Activated T-cell treated with anti-CD3 and anti-CD28 coated beads, Interleukin-2, amount 50 U/mL, for 72 hours (primary cell): ENCODE data around the gene WDR1. TPM values are rescaled to one million over a fixed set of nuclear protein-coding genes. Genes with fewer than 3 reads are reported as not detected.

Source experiments
- ATAC-seq, 2 donors: fragments of 150-1000 bp; cut with Tn5 transposase; replicated peaks in 1 of 2; 2 replicates each; pipeline ENCODE4 v1.10.0; 2021; ENCODE audit warnings: moderate library complexity in 2 of 2, mild to moderate bottlenecking in 1 of 2
- DNase-seq, 2 donors: peaks; one replicate each; pipeline ENCODE4 v3.0.0; 2021 to 2022; ENCODE audit warnings: mixed read lengths in 1 of 2
- H3K27ac Mint-ChIP-seq: one replicate; pipeline ENCODE4 v1.8.0; 2022; ENCODE audit warnings: mild to moderate bottlenecking, moderate library complexity, mixed read lengths
- H3K27me3 Mint-ChIP-seq: one replicate; pipeline ENCODE4 v1.8.0; 2022; ENCODE audit warnings: low read depth, mixed read lengths
- H3K36me3 Mint-ChIP-seq, 2 donors: one replicate each; pipeline ENCODE4 v1.8.0; 2022; ENCODE audit warnings: mixed read lengths in 2 of 2, mild to moderate bottlenecking in 1 of 2; ENCODE audit not compliant: insufficient read depth in 2 of 2
- H3K4me1 Mint-ChIP-seq: one replicate; pipeline ENCODE4 v1.8.0; 2022; ENCODE audit warnings: low read depth, mixed read lengths
- H3K4me3 Mint-ChIP-seq, 2 donors: one replicate each; pipeline ENCODE4 v1.8.0; 2022; ENCODE audit warnings: mild to moderate bottlenecking in 2 of 2, mixed read lengths in 2 of 2, moderate library complexity in 2 of 2
- H3K9me3 Mint-ChIP-seq, 2 donors: one replicate each; pipeline ENCODE4 v1.8.0; 2022; ENCODE audit warnings: mixed read lengths in 2 of 2
- total RNA-seq, 2 donors: library from RNA; stranded (reverse); gene quantifications; one replicate each; pipeline ENCODE4 v1.2.3, GENCODE V29; 2022

The WDR1 gene
- total RNA-seq, 2 donors from 2014 or later: 304 to 326 TPM

GRCh38 chr4:10107111-10108091 is 9.2 kb downstream of the WDR1 start:
- Mint-ChIP-seq H3K4me1 (peaks cover 100% of the 10 kb centered on the region), H3K27me3 (no peaks in the 10 kb centered on the region), H3K36me3 (peaks cover 19 to 30% of the 10 kb centered on the region in 2 donors), H3K4me3 (peak overlapping the region; percentile 81 to 84), H3K9me3 (no peaks in the 10 kb centered on the region), H3K27ac (peak overlapping the region; percentile 79)
- DNase-seq (no peak), ATAC-seq (no peak)

GRCh38 chr4:10106421-10107039 is 10.1 kb downstream of the WDR1 start:
- no peaks in the 10 kb centered on the region for H3K27me3 Mint-ChIP-seq
- ATAC-seq (peak; percentile 93 to 95), DNase-seq (peak; percentile 83 to 89)
- peaks cover 19 to 37% of the 10 kb centered on the region in 2 donors for H3K36me3 Mint-ChIP-seq
- H3K4me1 Mint-ChIP-seq: peaks cover 100% of the 10 kb centered on the region
- H3K4me3 Mint-ChIP-seq: peak overlapping the region; percentile 84 to 89
- no peaks in the 10 kb centered on the region for H3K9me3 Mint-ChIP-seq
- peak overlapping the region; percentile 95 for H3K27ac Mint-ChIP-seq

DNA sequence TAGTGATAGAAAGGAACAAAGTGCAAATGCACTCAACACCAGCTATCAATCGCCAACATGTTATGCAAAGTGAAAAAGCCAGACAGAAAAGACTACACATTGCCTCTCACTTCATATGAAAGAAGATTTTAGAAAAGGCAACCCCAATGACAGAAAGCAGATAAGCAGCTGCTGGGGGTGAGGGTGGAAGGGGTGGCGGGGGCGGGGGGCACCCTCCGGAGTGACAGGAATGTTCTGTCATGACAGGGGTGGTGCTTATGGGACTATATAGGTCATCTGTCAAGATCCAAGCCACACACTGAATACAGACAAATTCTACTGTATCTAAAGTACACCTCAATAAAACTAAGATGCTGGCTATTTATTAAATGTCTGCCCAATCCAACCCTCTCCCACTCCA is 10.7 kb downstream of the WDR1 start:
- Mint-ChIP-seq H3K4me1 (peaks cover 100% of the 10 kb centered on the region), H3K36me3 (peaks cover 16 to 34% of the 10 kb centered on the region in 2 donors), H3K27me3 (no peaks in the 10 kb centered on the region), H3K27ac (peak overlapping the region; percentile 95), H3K4me3 (peak overlapping the region; percentile 84 to 89), H3K9me3 (no peaks in the 10 kb centered on the region)
- ATAC-seq: no peak
- DNase-seq: no peak

GRCh38 chr4:10105421-10105820 is 11.2 kb downstream of the WDR1 start:
- no peak for ATAC-seq
- H3K4me1 Mint-ChIP-seq: peaks cover 100% of the 10 kb centered on the region

DNA sequence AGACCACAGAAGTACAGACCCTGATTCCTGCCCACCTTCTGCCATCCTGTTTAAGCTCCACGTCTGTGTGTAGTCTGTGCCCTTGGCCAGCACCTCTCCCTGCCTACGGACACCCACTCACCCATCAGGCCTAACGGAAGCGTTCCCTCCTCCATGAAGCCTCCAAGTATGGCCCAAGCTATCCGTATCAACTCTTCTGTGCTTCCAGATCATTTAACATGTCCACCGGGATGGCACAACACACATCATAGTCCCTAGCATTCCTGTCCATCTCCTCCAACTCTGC is 11.7 kb downstream of the WDR1 start:
- H3K36me3 Mint-ChIP-seq: peaks cover 16 to 33% of the 10 kb centered on the region in 2 donors
- H3K9me3 Mint-ChIP-seq: no peaks in the 10 kb centered on the region
- DNase-seq (no peak), ATAC-seq (no peak)
- H3K27me3 Mint-ChIP-seq: no peaks in the 10 kb centered on the region
- H3K4me1 Mint-ChIP-seq: peaks cover 100% of the 10 kb centered on the region
- peak overlapping the region; percentile 65 to 89 for H3K4me3 Mint-ChIP-seq
- H3K27ac Mint-ChIP-seq: peak overlapping the region; percentile 93

More at GRCh38 chr4:10105421-10105820, 11.2 kb downstream of the WDR1 start:
- no peak for DNase-seq
- Mint-ChIP-seq H3K27ac (peak overlapping the region; percentile 93), H3K9me3 (no peaks in the 10 kb centered on the region), H3K4me3 (peak overlapping the region; percentile 65 to 89), H3K36me3 (peaks cover 16 to 33% of the 10 kb centered on the region in 2 donors), H3K27me3 (no peaks in the 10 kb centered on the region)

DNA sequence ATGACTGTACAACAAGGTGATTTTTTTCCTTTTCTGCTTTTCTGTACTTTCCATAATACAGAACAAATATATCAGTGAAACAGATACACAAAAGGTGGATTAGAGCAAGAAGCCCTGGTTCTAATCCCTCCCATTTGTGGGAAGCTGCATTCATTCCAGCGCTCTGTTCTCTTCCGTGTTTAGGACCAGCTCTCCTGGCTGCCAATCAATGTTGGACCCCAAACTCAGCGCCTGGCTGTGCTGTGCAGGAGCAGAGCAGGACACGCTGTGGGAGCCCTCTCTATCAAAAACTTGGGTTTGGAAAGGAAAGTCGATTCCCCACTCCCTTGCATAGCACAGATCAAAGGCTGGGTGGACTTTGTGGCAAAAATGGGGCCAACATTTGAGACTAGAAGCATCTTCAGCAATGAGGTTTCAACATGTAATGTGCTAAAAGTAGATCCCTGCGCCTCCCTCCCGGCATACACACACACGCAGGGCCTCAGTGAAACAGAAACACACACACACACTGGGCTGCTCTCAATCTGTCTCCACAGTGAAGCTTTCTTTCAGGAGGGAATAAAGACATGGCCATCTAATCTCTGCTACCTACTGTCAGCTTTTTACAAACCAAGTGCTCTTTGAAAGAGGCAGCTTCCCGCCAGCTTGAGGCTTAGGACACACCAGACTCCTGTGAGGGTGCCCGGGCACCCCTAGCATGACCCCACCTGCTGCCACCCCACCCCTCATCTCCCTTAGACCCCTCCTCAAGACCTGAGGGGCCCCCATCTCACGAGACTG is 12.2 kb downstream of the WDR1 start:
- ATAC-seq: no peak
- Mint-ChIP-seq H3K9me3 (no peaks in the 10 kb centered on the region), H3K27ac (peak overlapping the region; percentile 93), H3K4me1 (peaks cover 100% of the 10 kb centered on the region), H3K36me3 (peaks cover 14 to 33% of the 10 kb centered on the region in 2 donors), H3K27me3 (no peaks in the 10 kb centered on the region), H3K4me3 (peak overlapping the region; percentile 65 to 89)
- peak in 1 of 2 donors; percentile 21 for DNase-seq

DNA sequence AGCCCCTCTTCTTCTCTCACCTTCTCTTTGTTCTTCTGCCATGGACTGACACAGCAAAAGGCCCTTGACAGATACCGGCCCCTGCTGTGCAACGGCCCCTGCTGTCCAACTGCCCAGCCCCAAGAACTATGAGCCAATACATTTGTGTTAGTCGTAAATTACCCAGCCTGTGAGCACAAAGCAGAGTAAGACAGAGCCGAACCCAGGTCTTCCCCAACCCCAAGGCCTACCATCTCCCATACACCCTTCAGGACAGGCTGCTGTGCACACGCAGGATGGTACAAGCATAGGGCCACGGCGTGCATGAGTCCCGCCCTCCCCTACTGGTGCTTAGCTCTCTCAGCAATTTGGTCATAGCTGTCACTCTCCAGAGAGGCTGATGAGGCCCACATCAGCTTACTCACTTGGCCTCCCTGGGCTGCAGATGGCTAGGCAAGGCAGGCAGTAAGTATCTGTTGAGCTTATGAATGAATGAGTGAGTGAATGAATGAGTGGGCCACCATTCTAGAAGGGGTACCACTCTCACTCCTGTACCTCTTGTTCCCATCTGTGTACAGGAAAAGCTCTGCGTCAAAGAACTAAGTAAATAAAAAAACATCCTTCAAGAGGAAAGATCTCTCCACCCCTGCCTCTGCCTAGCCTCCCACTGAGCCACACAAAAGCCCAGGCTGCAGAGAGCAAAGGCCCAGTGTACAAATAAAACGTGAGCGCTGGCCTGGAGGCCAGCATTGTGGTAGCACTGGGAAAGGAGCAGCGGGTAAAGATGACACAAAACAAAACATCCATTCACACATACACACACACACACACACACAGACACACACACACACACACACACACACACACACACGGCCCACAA is 13.9 kb downstream of the WDR1 start:
- no peaks in the 10 kb centered on the region for H3K9me3 Mint-ChIP-seq
- peak overlapping the region; percentile 64 for H3K27ac Mint-ChIP-seq
- peaks cover 13 to 29% of the 10 kb centered on the region in 2 donors for H3K36me3 Mint-ChIP-seq
- H3K4me1 Mint-ChIP-seq: peaks cover 100% of the 10 kb centered on the region
- peak overlapping the region; percentile 29 for H3K4me3 Mint-ChIP-seq
- no peaks in the 10 kb centered on the region for H3K27me3 Mint-ChIP-seq
- no peak for ATAC-seq
- DNase-seq: no peak

DNA sequence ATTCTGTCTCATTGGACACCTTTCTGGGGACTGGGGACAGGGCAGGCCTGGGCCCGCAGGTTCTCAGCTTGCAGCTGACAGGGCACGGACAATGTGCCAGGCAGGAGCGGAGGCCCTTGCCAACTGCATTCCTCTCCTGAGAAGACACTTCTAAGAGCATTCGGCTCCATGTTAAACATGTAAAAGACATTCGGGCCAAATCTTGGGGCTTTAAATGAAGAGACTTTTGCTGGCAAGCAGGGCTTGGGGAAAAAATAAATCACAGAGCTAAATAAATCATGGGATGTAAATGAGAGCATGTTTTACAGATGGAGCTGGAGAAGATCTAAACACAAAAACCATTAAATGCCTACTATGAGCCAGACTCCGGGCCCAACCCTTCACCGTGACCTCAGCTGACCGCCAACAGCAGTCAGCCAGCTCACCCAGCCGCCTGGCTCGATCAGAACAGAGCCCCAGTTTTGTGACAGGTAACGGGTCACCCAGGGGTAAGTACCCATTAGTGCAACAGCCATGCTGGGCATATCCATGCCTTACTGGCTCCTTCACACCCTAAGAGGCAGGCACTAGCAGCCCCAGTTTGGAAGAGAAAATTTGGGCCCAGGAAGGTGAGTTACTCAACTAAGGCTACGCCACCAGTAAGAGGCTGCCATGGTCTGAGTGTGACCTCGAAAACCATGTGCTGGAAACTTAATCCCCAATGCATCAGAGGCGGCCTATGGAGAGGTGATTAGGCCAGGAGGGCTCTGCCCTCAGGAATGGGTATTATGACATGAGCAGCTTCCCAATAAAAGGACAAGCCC is 14.7 kb downstream of the WDR1 start:
- no peaks in the 10 kb centered on the region for H3K9me3 Mint-ChIP-seq
- peak overlapping the region; percentile 31 to 59 for H3K4me3 Mint-ChIP-seq
- DNase-seq (no peak), ATAC-seq (no peak)
- H3K36me3 Mint-ChIP-seq: peaks cover 16 to 36% of the 10 kb centered on the region in 2 donors
- H3K4me1 Mint-ChIP-seq: peaks cover 100% of the 10 kb centered on the region
- no peaks in the 10 kb centered on the region for H3K27me3 Mint-ChIP-seq
- peak overlapping the region; percentile 64 for H3K27ac Mint-ChIP-seq

- no peaks in the 10 kb centered on the region for H3K9me3 Mint-ChIP-seq
- no peaks in the 10 kb centered on the region for H3K27me3 Mint-ChIP-seq
- H3K36me3 Mint-ChIP-seq: peaks cover 16 to 37% of the 10 kb centered on the region in 2 donors
- peaks cover 100% of the 10 kb centered on the region for H3K4me1 Mint-ChIP-seq
- H3K27ac Mint-ChIP-seq: peak overlapping the region; percentile 49
- peak overlapping the region; percentile 64 to 76 for H3K4me3 Mint-ChIP-seq
- no peak for ATAC-seq
- DNase-seq: peak in 1 of 2 donors; percentile 19
These were observed 15.8 kb downstream of the WDR1 start for GRCh38 chr4:10100734-10101216.

DNA sequence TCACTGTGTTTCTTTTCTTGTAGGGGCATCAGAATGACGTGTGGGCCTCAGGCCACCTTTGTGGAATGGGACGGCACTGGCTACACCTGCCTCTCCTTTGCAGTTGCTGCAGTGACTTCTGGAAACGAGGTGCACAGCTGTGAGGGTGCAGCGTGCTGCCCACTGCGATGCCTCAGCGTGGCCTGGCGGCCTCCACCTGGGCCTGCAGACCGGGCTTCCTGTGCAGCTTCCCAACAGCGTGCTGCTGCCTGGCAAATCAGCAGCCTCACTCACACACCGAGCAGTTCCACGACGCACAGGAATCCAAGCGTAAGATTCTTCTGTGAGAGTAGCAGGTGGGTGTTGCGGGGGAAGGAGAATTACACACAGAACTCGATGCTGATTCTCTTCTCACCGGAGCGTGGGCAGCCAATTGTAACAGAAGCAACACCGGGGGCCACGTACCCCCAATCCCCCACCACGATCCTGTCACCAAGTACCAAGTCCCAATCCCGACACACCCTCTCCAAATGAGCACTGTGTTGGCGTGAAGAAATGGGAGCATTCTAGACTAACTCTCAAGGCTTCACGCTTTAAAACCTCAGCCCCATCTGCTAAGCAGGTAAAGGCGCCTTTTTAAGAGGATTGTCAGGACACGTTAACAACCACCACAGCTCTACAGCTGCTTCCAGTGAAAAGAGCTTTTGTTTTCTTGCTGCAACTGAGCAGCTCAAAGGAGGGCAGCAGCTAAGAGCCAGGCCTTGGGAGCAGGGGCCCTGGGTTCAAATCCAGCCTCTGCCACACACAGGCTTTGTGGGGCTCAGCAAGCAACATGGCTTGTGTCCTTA is 16.9 kb downstream of the WDR1 start:
- Mint-ChIP-seq H3K27ac (peak overlapping the region; percentile 49), H3K4me1 (peaks cover 100% of the 10 kb centered on the region), H3K9me3 (no peaks in the 10 kb centered on the region), H3K36me3 (peaks cover 11 to 30% of the 10 kb centered on the region in 2 donors), H3K27me3 (no peaks in the 10 kb centered on the region), H3K4me3 (peak overlapping the region; percentile 64 to 76)
- DNase-seq (peak in 1 of 2 donors; percentile 19), ATAC-seq (peak in 1 of 2 donors; percentile 8)

GRCh38 chr4:10098780-10099160 is 17.8 kb downstream of the WDR1 start:
- Mint-ChIP-seq H3K27me3 (no peaks in the 10 kb centered on the region), H3K9me3 (no peaks in the 10 kb centered on the region), H3K27ac (no peak overlapping the region), H3K36me3 (peaks cover 14 to 30% of the 10 kb centered on the region in 2 donors), H3K4me1 (peaks cover 100% of the 10 kb centered on the region), H3K4me3 (peak overlapping the region; percentile 57 to 64)
- ATAC-seq (peak in 1 of 2 donors; percentile 25), DNase-seq (peak; percentile 52 to 56)
